ENCODE measurements around the gene EHD4.

Gene EHD4

GRCh38 chr15:41957021-41957897, 15.1 kb downstream of the EHD4 start:
- DNase-seq (ENCODE audit: low read depth, low spot score) = no peak

GRCh38 chr15:41955807-41956525, 16.4 kb downstream of the EHD4 start:
- no peak for DNase-seq (ENCODE audit: low read depth, low spot score)

GRCh38 chr15:41955100-41955499, 17.3 kb downstream of the EHD4 start:
- no peak for DNase-seq (ENCODE audit: low read depth, low spot score)

- DNase-seq (ENCODE audit: low read depth, low spot score) = no peak
Observed at GRCh38 chr15:41954036-41954435, 18.3 kb downstream of the EHD4 start.

GRCh38 chr15:41952013-41952563, 20.3 kb downstream of the EHD4 start:
- no peak for DNase-seq (ENCODE audit: low read depth, low spot score)

- DNase-seq (ENCODE audit: low read depth, low spot score) = no peak
Observed at GRCh38 chr15:41951571-41951970, 20.8 kb downstream of the EHD4 start.

- DNase-seq (ENCODE audit: low read depth, low spot score) = no peak
Observed at GRCh38 chr15:41950489-41950888, 21.9 kb downstream of the EHD4 start.

GRCh38 chr15:41950127-41950483, 22.3 kb downstream of the EHD4 start:
- DNase-seq (ENCODE audit: low read depth, low spot score) = no peak

GRCh38 chr15:41949401-41950126, 22.8 kb downstream of the EHD4 start:
- DNase-seq (ENCODE audit: low read depth, low spot score) = no peak

GRCh38 chr15:41948490-41948889, 23.9 kb downstream of the EHD4 start:
- DNase-seq (ENCODE audit: low read depth, low spot score) = no peak

- no peak for DNase-seq (ENCODE audit: low read depth, low spot score)
Observed at GRCh38 chr15:41946970-41947369, 25.4 kb downstream of the EHD4 start.

GRCh38 chr15:41945731-41946130, 26.6 kb downstream of the EHD4 start:
- no peak for DNase-seq (ENCODE audit: low read depth, low spot score)

- DNase-seq (ENCODE audit: low read depth, low spot score) = no peak
Observed at GRCh38 chr15:41945221-41945620, 27.1 kb downstream of the EHD4 start.

- DNase-seq (ENCODE audit: low read depth, low spot score) = no peak
Observed at GRCh38 chr15:41944313-41944940, 27.9 kb downstream of the EHD4 start.

- no peak for DNase-seq (ENCODE audit: low read depth, low spot score)
Observed at GRCh38 chr15:41943543-41944312, 28.6 kb downstream of the EHD4 start.

GRCh38 chr15:41942886-41943285, 29.5 kb downstream of the EHD4 start:
- DNase-seq (ENCODE audit: low read depth, low spot score) = no peak

- DNase-seq (ENCODE audit: low read depth, low spot score) = no peak
Observed at GRCh38 chr15:41941644-41942415, 30.5 kb downstream of the EHD4 start.

- no peak for DNase-seq (ENCODE audit: low read depth, low spot score)
Observed at GRCh38 chr15:41940441-41940857, 31.9 kb downstream of the EHD4 start.

- no peak for DNase-seq (ENCODE audit: low read depth, low spot score)
Observed at GRCh38 chr15:41939986-41940385, 32.4 kb downstream of the EHD4 start.

- no peak for DNase-seq (ENCODE audit: low read depth, low spot score)
Observed at GRCh38 chr15:41937568-41937923, 34.8 kb downstream of the EHD4 start.
